ENCODE results near the gene L1TD1. TPM values are rescaled to one million over a fixed set of nuclear protein-coding genes. Genes with fewer than 3 reads are reported as not detected.
"Not testable (repeated sequence)": the region's sequence is repeated elsewhere in the genome, so short reads cannot be mapped to it uniquely, and the experiment has no call there.

Gene L1TD1
- total and polyA plus RNA-seq, 2 experiments from 2014 or later: 283 to 628 TPM

DNA sequence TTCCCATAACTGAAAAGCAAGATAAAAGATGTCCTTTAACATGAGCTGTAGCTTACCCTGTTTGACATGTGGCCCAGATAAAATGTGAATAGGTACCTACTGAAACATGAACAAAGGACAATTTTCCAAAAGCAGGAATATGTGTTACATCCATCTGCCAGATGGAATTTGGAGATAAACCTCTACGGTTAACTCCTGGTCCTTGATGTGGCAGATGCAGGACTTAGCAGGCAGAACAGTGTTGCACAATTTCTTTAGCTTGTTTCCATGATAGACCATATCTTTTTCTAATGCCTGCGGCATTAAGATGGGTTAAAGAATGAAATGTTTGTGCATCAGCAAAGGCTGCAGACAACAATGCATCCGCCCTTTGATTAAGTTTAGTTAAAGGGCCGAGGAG lies 14.6 kb upstream of the L1TD1 start:
- H3K27me3 Mint-ChIP-seq (ENCODE audit: insufficient read depth, low read depth, poor library complexity); DNase-seq (ENCODE audit: low spot score); H3F3A ChIP-seq (replicated peaks; ENCODE audit: low read depth); H3K9me2 ChIP-seq (ENCODE audit: insufficient read depth); H3K27ac Mint-ChIP-seq; H3K79me2 ChIP-seq (replicated peaks; ENCODE audit: insufficient read depth); H3K27me3 ChIP-seq (ENCODE audit: insufficient read depth); H3K4me3 Mint-ChIP-seq; H3K4me3 ChIP-seq; H2AFZ ChIP-seq; H3K9me3 Mint-ChIP-seq; ATAC-seq; H3K36me3 ChIP-seq (ENCODE audit: insufficient read depth); H3K36me3 Mint-ChIP-seq (ENCODE audit: low read depth); H4K20me1 ChIP-seq (replicated peaks; ENCODE audit: insufficient read depth): not testable (repeated sequence)
- Histone ChIP-seq H3K27ac (ENCODE audit: low read depth) (peak overlapping the region; percentile 96), H3K4me1 (ENCODE audit: insufficient read depth) (peaks cover 71% of the 10 kb centered on the region), H3K4me2 (peak overlapping the region; percentile 65)
- peaks cover 84% of the 10 kb centered on the region for H3K4me1 Mint-ChIP-seq

DNA sequence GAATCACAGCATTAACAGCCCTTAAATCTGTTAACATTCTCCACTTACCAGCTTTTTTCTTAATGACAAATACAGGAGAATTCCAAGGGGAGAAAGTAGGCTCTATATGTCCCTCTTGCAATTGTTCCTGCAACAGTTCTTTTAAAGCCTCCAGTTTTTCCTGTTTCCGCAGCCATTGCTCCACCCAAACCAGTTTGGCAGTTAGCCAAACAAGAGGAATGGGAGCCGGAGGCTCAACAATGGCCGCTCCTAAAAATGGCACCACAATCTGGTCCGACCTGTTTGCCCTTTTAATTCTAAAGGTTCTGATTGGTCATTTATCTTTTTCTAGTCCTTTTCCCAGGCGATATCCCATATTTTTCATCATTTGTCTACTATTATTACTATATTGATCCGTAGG lies 14.0 kb upstream of the L1TD1 start:
- peaks cover 67% of the 10 kb centered on the region for H3K4me1 ChIP-seq (ENCODE audit: insufficient read depth)
- ATAC-seq (no peak), DNase-seq (ENCODE audit: low spot score) (peak; percentile 72)
- 0 out of 3 replicates have a peak, but pooled peaks cover 2% of the 10 kb centered on the region for H3K9me3 Mint-ChIP-seq
- H3K4me1 Mint-ChIP-seq: peaks cover 78% of the 10 kb centered on the region
- H3K4me3 Mint-ChIP-seq: peak overlapping the region; percentile 25; the same call in 2 of the 3 replicates
- peaks cover 4% of the 10 kb centered on the region for H3K27me3 Mint-ChIP-seq (ENCODE audit: insufficient read depth, low read depth, poor library complexity)
- H3K9me2 ChIP-seq (ENCODE audit: insufficient read depth): peaks cover 4% of the 10 kb centered on the region; the same call in 1 of the 2 replicates
- H3K27ac ChIP-seq (ENCODE audit: low read depth): peak overlapping the region; percentile 96
- H3K27me3 ChIP-seq (ENCODE audit: insufficient read depth): no peaks in the 10 kb centered on the region
- H3K36me3 ChIP-seq (ENCODE audit: insufficient read depth): no peaks in the 10 kb centered on the region
- no peaks in the 10 kb centered on the region for H3K36me3 Mint-ChIP-seq (ENCODE audit: low read depth)
- no peaks in the 10 kb centered on the region; the same call in 1 of the 2 replicates for H3F3A ChIP-seq (replicated peaks; ENCODE audit: low read depth)
- 0 out of 2 replicates have a peak, but pooled peaks cover 6% of the 10 kb centered on the region for H3K79me2 ChIP-seq (replicated peaks; ENCODE audit: insufficient read depth)
- H3K27ac Mint-ChIP-seq: peak overlapping the region; percentile 79
- H4K20me1 ChIP-seq (replicated peaks; ENCODE audit: insufficient read depth): no peaks in the 10 kb centered on the region
- peak overlapping the region; percentile 65 for H3K4me2 ChIP-seq
- H3K4me3 ChIP-seq: peak overlapping the region; percentile 33; the same call in 1 of the 2 replicates
- no peak overlapping the region for H2AFZ ChIP-seq
- TF ChIP-seq NANOG (IDR thresholded peaks at IDR 0.05; ENCODE audit: borderline replicate concordance) (0 out of 2 replicates have a peak, but pooled peaks have one; percentile 19), JUNB (IDR thresholded peaks at IDR 0.05; ENCODE audit: unreplicated experiment) (no peak)
- TF ChIP-seq, protein P1, sequence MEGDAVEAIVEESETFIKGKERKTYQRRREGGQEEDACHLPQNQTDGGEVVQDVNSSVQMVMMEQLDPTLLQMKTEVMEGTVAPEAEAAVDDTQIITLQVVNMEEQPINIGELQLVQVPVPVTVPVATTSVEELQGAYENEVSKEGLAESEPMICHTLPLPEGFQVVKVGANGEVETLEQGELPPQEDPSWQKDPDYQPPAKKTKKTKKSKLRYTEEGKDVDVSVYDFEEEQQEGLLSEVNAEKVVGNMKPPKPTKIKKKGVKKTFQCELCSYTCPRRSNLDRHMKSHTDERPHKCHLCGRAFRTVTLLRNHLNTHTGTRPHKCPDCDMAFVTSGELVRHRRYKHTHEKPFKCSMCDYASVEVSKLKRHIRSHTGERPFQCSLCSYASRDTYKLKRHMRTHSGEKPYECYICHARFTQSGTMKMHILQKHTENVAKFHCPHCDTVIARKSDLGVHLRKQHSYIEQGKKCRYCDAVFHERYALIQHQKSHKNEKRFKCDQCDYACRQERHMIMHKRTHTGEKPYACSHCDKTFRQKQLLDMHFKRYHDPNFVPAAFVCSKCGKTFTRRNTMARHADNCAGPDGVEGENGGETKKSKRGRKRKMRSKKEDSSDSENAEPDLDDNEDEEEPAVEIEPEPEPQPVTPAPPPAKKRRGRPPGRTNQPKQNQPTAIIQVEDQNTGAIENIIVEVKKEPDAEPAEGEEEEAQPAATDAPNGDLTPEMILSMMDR (conservative IDR thresholded peaks at IDR 0.05; ENCODE audit: low read depth in 2 of 2): no peak

DNA sequence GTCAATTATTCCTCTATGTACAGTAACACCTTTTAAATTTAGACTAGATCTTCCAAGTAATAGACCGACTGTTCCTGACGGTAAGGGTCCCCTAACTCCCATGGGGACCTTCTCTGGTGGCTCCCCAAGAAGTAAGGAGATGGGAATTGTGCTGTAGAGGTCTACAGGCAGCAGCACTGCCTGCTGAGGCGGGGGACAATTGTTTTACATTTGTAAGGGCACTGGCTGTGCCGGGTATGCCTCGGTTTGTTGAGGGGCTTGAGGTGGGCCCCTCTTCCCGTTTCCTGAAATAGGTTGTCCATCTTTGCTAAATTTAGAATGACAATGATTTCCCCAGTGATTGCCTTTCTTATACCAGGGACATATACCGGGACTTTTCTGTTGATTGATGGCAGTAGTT lies 13.1 kb upstream of the L1TD1 start:
- peaks cover 76% of the 10 kb centered on the region for H3K4me1 Mint-ChIP-seq
- Histone ChIP-seq H3K4me3 (peak overlapping the region; percentile 33), H3K4me2 (peak overlapping the region; percentile 65)
- TF ChIP-seq NANOG (IDR thresholded peaks at IDR 0.05; ENCODE audit: borderline replicate concordance) (peak; percentile 63), ZNF114 (CRISPR knock-in tag; IDR thresholded peaks at IDR 0.05) (no peak), ZNF331 (CRISPR knock-in tag; IDR thresholded peaks at IDR 0.05; ENCODE audit: low read depth) (no peak), STAT1 (IDR thresholded peaks at IDR 0.05; ENCODE audit: unreplicated experiment) (no peak), POLR2AphosphoS5 (IDR thresholded peaks at IDR 0.05; ENCODE audit: low read depth) (peak; percentile 67), CREB1 (CRISPR knock-in tag; IDR thresholded peaks at IDR 0.05; ENCODE audit: low read depth) (no peak), EZH2phosphoT487 (IDR thresholded peaks at IDR 0.05; ENCODE audit: unreplicated experiment) (no peak), EZH2 (IDR thresholded peaks at IDR 0.05; ENCODE audit: low read depth, unreplicated experiment) (no peak)
- TF ChIP-seq, protein P1 (conservative IDR thresholded peaks at IDR 0.05; ENCODE audit: low read depth in 2 of 2): no peak
- TF ChIP-seq, protein P2, sequence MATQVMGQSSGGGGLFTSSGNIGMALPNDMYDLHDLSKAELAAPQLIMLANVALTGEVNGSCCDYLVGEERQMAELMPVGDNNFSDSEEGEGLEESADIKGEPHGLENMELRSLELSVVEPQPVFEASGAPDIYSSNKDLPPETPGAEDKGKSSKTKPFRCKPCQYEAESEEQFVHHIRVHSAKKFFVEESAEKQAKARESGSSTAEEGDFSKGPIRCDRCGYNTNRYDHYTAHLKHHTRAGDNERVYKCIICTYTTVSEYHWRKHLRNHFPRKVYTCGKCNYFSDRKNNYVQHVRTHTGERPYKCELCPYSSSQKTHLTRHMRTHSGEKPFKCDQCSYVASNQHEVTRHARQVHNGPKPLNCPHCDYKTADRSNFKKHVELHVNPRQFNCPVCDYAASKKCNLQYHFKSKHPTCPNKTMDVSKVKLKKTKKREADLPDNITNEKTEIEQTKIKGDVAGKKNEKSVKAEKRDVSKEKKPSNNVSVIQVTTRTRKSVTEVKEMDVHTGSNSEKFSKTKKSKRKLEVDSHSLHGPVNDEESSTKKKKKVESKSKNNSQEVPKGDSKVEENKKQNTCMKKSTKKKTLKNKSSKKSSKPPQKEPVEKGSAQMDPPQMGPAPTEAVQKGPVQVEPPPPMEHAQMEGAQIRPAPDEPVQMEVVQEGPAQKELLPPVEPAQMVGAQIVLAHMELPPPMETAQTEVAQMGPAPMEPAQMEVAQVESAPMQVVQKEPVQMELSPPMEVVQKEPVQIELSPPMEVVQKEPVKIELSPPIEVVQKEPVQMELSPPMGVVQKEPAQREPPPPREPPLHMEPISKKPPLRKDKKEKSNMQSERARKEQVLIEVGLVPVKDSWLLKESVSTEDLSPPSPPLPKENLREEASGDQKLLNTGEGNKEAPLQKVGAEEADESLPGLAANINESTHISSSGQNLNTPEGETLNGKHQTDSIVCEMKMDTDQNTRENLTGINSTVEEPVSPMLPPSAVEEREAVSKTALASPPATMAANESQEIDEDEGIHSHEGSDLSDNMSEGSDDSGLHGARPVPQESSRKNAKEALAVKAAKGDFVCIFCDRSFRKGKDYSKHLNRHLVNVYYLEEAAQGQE (IDR thresholded peaks at IDR 0.05; ENCODE audit: unreplicated experiment): no peak

More for the DNA sequence above, 13.1 kb upstream of the L1TD1 start:
- H3K79me2 ChIP-seq (replicated peaks; ENCODE audit: insufficient read depth): 0 out of 2 replicates have a peak, but pooled peaks cover 6% of the 10 kb centered on the region
- ATAC-seq (peak; percentile 71), DNase-seq (ENCODE audit: low spot score) (peak; percentile 80)
- H3K36me3 ChIP-seq (ENCODE audit: insufficient read depth): no peaks in the 10 kb centered on the region
- H3F3A ChIP-seq (replicated peaks; ENCODE audit: low read depth): no peaks in the 10 kb centered on the region; the same call in 1 of the 2 replicates
- H3K4me3 Mint-ChIP-seq: peak overlapping the region; percentile 62
- H2AFZ ChIP-seq: no peak overlapping the region
- no peaks in the 10 kb centered on the region for H3K9me3 Mint-ChIP-seq
- peak overlapping the region; percentile 96 for H3K27ac ChIP-seq (ENCODE audit: low read depth)
- H3K27ac Mint-ChIP-seq: peak overlapping the region; percentile 79
- peaks cover 4% of the 10 kb centered on the region for H3K27me3 Mint-ChIP-seq (ENCODE audit: insufficient read depth, low read depth, poor library complexity)
- peaks cover 62% of the 10 kb centered on the region for H3K4me1 ChIP-seq (ENCODE audit: insufficient read depth)
- H4K20me1 ChIP-seq (replicated peaks; ENCODE audit: insufficient read depth): no peaks in the 10 kb centered on the region
- H3K9me2 ChIP-seq (ENCODE audit: insufficient read depth): peaks cover 4% of the 10 kb centered on the region; the same call in 1 of the 2 replicates
- H3K27me3 ChIP-seq (ENCODE audit: insufficient read depth): no peaks in the 10 kb centered on the region
- no peaks in the 10 kb centered on the region for H3K36me3 Mint-ChIP-seq (ENCODE audit: low read depth)

Data from GM23338 (cell line).